A549 (cell line): ENCODE measurements around the gene EAPP. TPM values are rescaled to one million over a fixed set of nuclear protein-coding genes. Genes with fewer than 3 reads are reported as not detected.
"Not testable (repeated sequence)": the region's sequence is repeated elsewhere in the genome, so short reads cannot be mapped to it uniquely, and the experiment has no call there.

Source experiments
- ATAC-seq, 2 experiments: fragments of 200-7000 bp in 1 of 2; fragments of >200 bp in 1 of 2; cut with Nextera tagmentation in 1 of 2; cut with Tn5 transposase in 1 of 2; 3 replicates each; pipeline versions ENCODE4 v1.8.0 to v1.9.1; 2018 to 2020; ENCODE audit warnings: mild to moderate bottlenecking in 1 of 2, moderate library complexity in 1 of 2
- CTCF ChIA-PET: fragments of 300-600 bp; sonication (Branson Sonifier 250); formaldehyde crosslinking; extraction: SDS; loops from one replicate; lab custom pipeline; 2021; ENCODE audit warnings: antibody characterized with exemption, inconsistent platforms; lab: Yijun Ruan, JAX
- POLR2A ChIA-PET: fragments of 350-600 bp; formaldehyde crosslinking; extraction: SDS; loops from one replicate; lab custom pipeline; 2021; ENCODE audit warnings: antibody characterized with exemption, inconsistent platforms; lab: Yijun Ruan, JAX
- DNase-seq, 2 experiments: peaks; one replicate each; pipeline versions ENCODE4 v3.0.0 to v3.0.0-alpha.2; 2011 to 2016; ENCODE audit warnings: low read depth in 1 of 2, low spot score in 1 of 2
- FAIRE-seq: peaks from 2 replicates; lab custom pipeline; 2011; peaks lifted over from hg19 to GRCh38; lab: Jason Lieb, UNC
- H3K27ac ChIP-seq, 2 experiments: fragments of >200 bp; sonication (Bioruptor Twin); formaldehyde crosslinking; 3 replicates each; pipeline ENCODE4 v1.5.1; 2016 to 2017
- H3K4me1 ChIP-seq: fragments of >200 bp; sonication (Bioruptor Twin); formaldehyde crosslinking; 3 replicates; pipeline ENCODE4 v1.6.1; 2016
- H3K4me2 ChIP-seq: fragments of >200 bp; sonication (Bioruptor Twin); formaldehyde crosslinking; 3 replicates; pipeline ENCODE4 v1.6.1; 2016
- H3K4me3 ChIP-seq: fragments of >200 bp; sonication (Bioruptor Twin); formaldehyde crosslinking; 3 replicates; pipeline ENCODE4 v1.5.1; 2016
- H3K9me3 ChIP-seq: fragments of >200 bp; sonication (Bioruptor Twin); formaldehyde crosslinking; 3 replicates; pipeline ENCODE4 v1.6.1; 2016
- CEBPB ChIP-seq, 2 experiments: fragments of >200 bp in 1 of 2; sonication (Bioruptor Twin) in 1 of 2; formaldehyde crosslinking in 1 of 2; IDR thresholded peaks; 2 replicates each; pipeline ENCODE4 v1.6.1; 2012 to 2016
- CHD4 ChIP-seq: fragments of 200-600 bp; sonication (generic); IDR thresholded peaks from 2 replicates; pipeline ENCODE4 v1.6.1; 2016; ENCODE audit warnings: antibody characterized with exemption, mild to moderate bottlenecking, borderline replicate concordance
- EHMT2 ChIP-seq: fragments of 200-600 bp; sonication (generic); IDR thresholded peaks from 2 replicates; pipeline ENCODE4 v1.6.1; 2016; ENCODE audit warnings: antibody characterized with exemption, low read depth, mild to moderate bottlenecking, moderate library complexity
- FOSB ChIP-seq: fragments of 250-450 bp; sonication (Bioruptor Pico); IDR thresholded peaks from 2 replicates; pipeline ENCODE4 v1.5.0; 2020; ENCODE audit warnings: mild to moderate bottlenecking, moderate library complexity
- HDAC2 ChIP-seq: fragments of 200-600 bp; sonication (generic); IDR thresholded peaks from 2 replicates; pipeline ENCODE4 v1.6.1; 2016
- MAFK ChIP-seq: fragments of 450-650 bp; IDR thresholded peaks from 2 replicates; pipeline ENCODE4 v1.6.1; 2014; ENCODE audit not compliant: partially characterized antibody
- MYC ChIP-seq: IDR thresholded peaks from 2 replicates; pipeline ENCODE4 v1.6.1; 2012; ENCODE audit warnings: mild to moderate bottlenecking, inconsistent platforms, low read length, improper control_type of control experiment, borderline replicate concordance
- NPAS2 ChIP-seq: fragments of 250-450 bp; sonication (Bioruptor Pico); IDR thresholded peaks from 2 replicates; pipeline ENCODE4 v1.8.0; 2022; ENCODE audit warnings: mild to moderate bottlenecking, moderate library complexity, borderline replicate concordance
- RAD21 ChIP-seq, 2 experiments: fragments of >200 bp in 1 of 2; sonication (Bioruptor Twin) in 1 of 2; formaldehyde crosslinking in 1 of 2; IDR thresholded peaks in 1 of 2; conservative IDR thresholded peaks in 1 of 2; 2 replicates in 1 of 2; 3 replicates in 1 of 2; pipeline ENCODE4 v1.6.1; 2012 to 2018; ENCODE audit warnings: inconsistent platforms in 1 of 2
- RCOR1 ChIP-seq: fragments of 150-350 bp; IDR thresholded peaks from 2 replicates; pipeline ENCODE4 v1.6.1; 2014; ENCODE audit warnings: antibody characterized with exemption, low read length, low read depth
- SMC3 ChIP-seq: fragments of >200 bp; sonication (Bioruptor Twin); formaldehyde crosslinking; IDR thresholded peaks from 3 replicates; pipeline ENCODE4 v1.6.1; 2018; ENCODE audit warnings: inconsistent platforms
- TFCP2L1 ChIP-seq: fragments of 250-450 bp; sonication (Bioruptor Pico); IDR thresholded peaks from 2 replicates; pipeline ENCODE4 v1.5.0; 2021; ENCODE audit warnings: mild to moderate bottlenecking
- ZC3H11A ChIP-seq: fragments of 450-650 bp; IDR thresholded peaks from 2 replicates; pipeline ENCODE4 v1.6.1; 2014; ENCODE audit warnings: antibody characterized with exemption, mild to moderate bottlenecking
- ZFP36 ChIP-seq: fragments of 450-650 bp; IDR thresholded peaks from 2 replicates; pipeline ENCODE4 v1.6.1; 2014; ENCODE audit warnings: borderline replicate concordance; ENCODE audit not compliant: partially characterized antibody
- ZSCAN20 ChIP-seq: fragments of 250-450 bp; sonication (Bioruptor Pico); IDR thresholded peaks from 2 replicates; pipeline ENCODE4 v1.8.0; 2022; ENCODE audit warnings: mild to moderate bottlenecking, moderate library complexity
- WGBS: methylation state at CpG from one replicate; pipeline ENCODE4 v1.1.6; 2017; ENCODE audit errors: missing lambda C conversion rate; 5-methylcytosine and 5-hydroxymethylcytosine counted together
- polyA plus RNA-seq, 4 experiments: library from polyadenylated mRNA; depleted of rRNA in 3 of 4; stranded (reverse); fragments of >200 nt; fragmentation: RNase III in 1 of 4; extraction: RNeasy Plus Mini Kit Qiagen cat#74134 plus additional on column Dnase treatment in 1 of 4; gene quantifications; 2 replicates in 3 of 4; 3 replicates in 1 of 4; pipeline ENCODE4 v1.2.3, GENCODE V29; 2011 to 2017
- TF ChIP-seq, protein P1 (sequence below): IDR thresholded peaks from 2 replicates; pipeline ENCODE4 v1.6.1; 2012; ENCODE audit warnings: low read depth, borderline replicate concordance
- TF ChIP-seq, protein P2 (sequence below): fragments of >200 bp; sonication (Bioruptor Twin); formaldehyde crosslinking; IDR thresholded peaks from 3 replicates; pipeline ENCODE4 v1.6.1; 2016
- TF ChIP-seq, protein P3 (sequence below): fragments of >200 bp; sonication (Bioruptor Twin); formaldehyde crosslinking; IDR thresholded peaks from 2 replicates; pipeline ENCODE4 v1.6.1; 2016
- TF ChIP-seq, protein P4 (sequence below): fragments of 150-350 bp; IDR thresholded peaks from 2 replicates; pipeline ENCODE4 v1.6.1; 2014; ENCODE audit warnings: low read depth, mild to moderate bottlenecking, low read length
- TF ChIP-seq, protein P5 (sequence below): fragments of >200 bp; sonication (Bioruptor Twin); formaldehyde crosslinking; IDR thresholded peaks from 3 replicates; pipeline ENCODE4 v1.5.1; 2016

The EAPP gene
- polyA plus RNA-seq, 2 of the 4 experiments (the other 2 are of a cell fraction): 44.6 to 93.0 TPM

DNA sequence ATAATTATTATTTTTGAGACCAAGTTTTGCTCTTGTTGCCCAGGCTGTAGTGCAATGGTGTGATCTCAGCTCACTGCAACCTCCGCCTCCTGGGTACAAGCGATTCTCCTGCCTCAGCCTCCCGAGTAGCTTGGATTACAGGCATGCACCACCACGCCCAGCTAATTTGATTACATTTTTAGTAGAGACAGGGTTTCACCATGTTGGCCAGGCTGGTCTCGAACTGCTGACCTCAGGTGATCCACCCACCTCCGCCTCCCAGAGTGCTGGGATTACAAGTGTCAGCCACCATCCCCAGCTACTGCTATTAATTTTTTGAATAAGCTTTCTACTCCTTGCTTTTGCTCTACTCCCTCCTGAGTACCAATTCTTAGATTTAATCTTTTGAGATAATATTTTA lies 18.4 kb downstream of the EAPP start:
- not testable (repeated sequence) for H3K4me2 ChIP-seq, H3K9me3 ChIP-seq, H3K4me3 ChIP-seq, H3K4me1 ChIP-seq, H3K27ac ChIP-seq, FAIRE-seq, DNase-seq, ATAC-seq
- 90% methylated on average over 6 of the region's 6 CpGs for WGBS
- ChIA-PET CTCF (interaction anchor here (0.8 kb wide), 2 partner anchors 23 to 193 kb away, joined by 3 read pairs; no protein-coding TSS in a partner anchor), POLR2A (interaction anchor here (1.1 kb wide), 1 partner anchor 10 kb away, joined by 5 read pairs; no protein-coding TSS in a partner anchor)

DNA sequence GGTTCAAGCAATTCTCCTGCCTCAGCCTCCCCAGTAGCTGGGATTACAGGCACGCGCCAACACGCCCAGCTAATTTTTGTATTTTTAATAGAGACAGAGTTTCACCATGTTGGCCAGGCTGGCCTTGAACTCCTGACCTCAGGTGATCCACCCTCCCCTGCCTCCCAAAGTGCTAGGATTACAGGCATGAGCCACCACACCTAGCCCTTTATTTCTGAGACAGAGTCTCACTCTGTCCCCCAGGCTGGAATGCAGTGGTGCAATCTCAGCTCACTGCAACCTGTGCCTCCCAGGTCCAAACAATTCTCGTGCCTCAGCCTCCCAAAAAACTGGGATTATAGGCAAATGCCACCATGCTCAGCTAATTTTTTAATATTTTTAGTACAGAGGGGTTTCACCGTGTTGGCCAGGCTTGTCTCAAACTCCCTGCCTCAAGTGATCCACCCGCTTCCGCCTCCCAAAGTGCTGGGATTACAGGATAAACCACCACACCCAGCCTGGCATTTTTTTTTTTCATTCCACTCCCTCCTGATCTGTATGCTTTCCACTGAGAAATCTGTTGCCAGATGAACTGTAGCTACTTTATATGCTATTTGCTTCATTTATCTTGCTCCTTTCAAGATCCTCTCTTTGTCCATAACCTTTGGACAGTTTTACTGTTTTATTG lies 19.1 kb downstream of the EAPP start:
- not testable (repeated sequence) for H3K9me3 ChIP-seq, H3K4me2 ChIP-seq, ATAC-seq, H3K4me1 ChIP-seq, H3K27ac ChIP-seq, FAIRE-seq, H3K4me3 ChIP-seq, DNase-seq
- 93% methylated on average over 7 of the region's 7 CpGs for WGBS
- ChIA-PET POLR2A (interaction anchor here (1.1 kb wide), 1 partner anchor 9 kb away, joined by 5 read pairs; no protein-coding TSS in a partner anchor), CTCF (interaction anchor here (0.8 to 0.9 kb wide), 3 partner anchors 17 to 192 kb away, joined by 3 to 6 read pairs (median 3); no protein-coding TSS in a partner anchor)

DNA sequence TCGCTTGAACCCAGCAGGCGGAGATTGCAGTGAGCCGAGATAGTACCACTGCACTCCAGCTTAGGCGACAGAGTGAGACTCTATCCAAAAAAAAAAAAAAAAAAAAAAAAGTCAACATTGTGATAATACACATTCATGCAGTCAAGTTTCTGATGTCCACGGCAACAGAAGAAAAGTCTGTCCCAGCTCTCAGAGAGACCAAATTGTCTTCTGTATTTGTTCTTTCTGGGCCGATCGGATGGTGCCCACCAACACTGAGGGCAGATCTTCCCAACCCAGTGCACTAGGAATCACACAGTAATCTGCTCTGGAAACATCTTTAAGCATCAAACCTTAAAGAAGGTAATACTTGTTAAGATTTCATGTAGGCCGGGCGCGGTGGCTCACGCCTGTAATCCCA lies 31.6 kb downstream of the EAPP start:
- no peak overlapping the region for H3K27ac ChIP-seq
- no peak overlapping the region for H3K4me2 ChIP-seq
- 91% methylated on average over 11 of the region's 11 CpGs for WGBS
- no peaks in the 10 kb centered on the region; the same call in 2 of the 3 replicates for H3K4me1 ChIP-seq
- TF ChIP-seq MAFK (no peak), ZFP36 (no peak), RAD21 (conservative IDR thresholded peaks at IDR 0.05 in 1 of 2, IDR thresholded peaks at IDR 0.05 in 1 of 2) (no peak), CHD4 (no peak), NPAS2 (CRISPR knock-in tag) (no peak)
- TF ChIP-seq, protein P1, sequence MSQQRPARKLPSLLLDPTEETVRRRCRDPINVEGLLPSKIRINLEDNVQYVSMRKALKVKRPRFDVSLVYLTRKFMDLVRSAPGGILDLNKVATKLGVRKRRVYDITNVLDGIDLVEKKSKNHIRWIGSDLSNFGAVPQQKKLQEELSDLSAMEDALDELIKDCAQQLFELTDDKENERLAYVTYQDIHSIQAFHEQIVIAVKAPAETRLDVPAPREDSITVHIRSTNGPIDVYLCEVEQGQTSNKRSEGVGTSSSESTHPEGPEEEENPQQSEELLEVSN: no peak
- ATAC-seq (no peak), FAIRE-seq (no peak), DNase-seq (no peak)
- no peak overlapping the region for H3K4me3 ChIP-seq
- CTCF ChIA-PET: interaction anchor here (0.6 to 1.7 kb wide), 2 partner anchors 9 kb away, joined by 3 to 5 read pairs; no protein-coding TSS in a partner anchor
- POLR2A ChIA-PET: interaction anchor here (0.6 kb wide), 1 partner anchor 394 kb away, joined by 7 read pairs; no protein-coding TSS in a partner anchor
- H3K9me3 ChIP-seq: no peaks in the 10 kb centered on the region

DNA sequence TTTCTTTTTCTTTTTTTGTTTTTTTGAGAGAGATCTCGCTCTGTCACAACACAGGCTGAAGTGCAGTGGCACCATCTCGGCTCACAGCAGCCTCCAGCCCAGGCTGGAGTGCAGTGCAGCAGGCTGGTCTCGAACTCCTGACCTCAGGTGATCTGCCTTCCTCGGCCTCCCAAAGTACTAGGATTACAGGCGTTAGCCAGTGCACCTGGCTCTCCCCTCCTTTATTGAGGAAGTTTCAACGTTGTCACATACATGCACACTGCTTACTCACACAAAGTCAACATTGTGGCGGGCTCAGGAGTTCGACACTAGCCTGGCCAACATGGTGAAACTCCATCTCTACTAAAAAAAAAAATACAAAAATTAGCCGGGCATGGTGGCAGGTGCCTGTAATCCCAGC lies 32.0 kb downstream of the EAPP start:
- DNase-seq (no peak), FAIRE-seq (no peak), ATAC-seq (no peak)
- ChIA-PET CTCF (interaction anchor here (0.6 to 1.7 kb wide), 2 partner anchors 9 kb away, joined by 3 to 5 read pairs; no protein-coding TSS in a partner anchor), POLR2A (interaction anchor here (0.6 to 0.7 kb wide), 2 partner anchors 394 to 652 kb away, joined by 7 to 9 read pairs; no protein-coding TSS in a partner anchor)
- no peak overlapping the region for H3K4me2 ChIP-seq
- WGBS: 52% methylated on average over 9 of the region's 9 CpGs
- H3K9me3 ChIP-seq: no peaks in the 10 kb centered on the region
- no peak overlapping the region for H3K4me3 ChIP-seq
- TF ChIP-seq, protein P2, sequence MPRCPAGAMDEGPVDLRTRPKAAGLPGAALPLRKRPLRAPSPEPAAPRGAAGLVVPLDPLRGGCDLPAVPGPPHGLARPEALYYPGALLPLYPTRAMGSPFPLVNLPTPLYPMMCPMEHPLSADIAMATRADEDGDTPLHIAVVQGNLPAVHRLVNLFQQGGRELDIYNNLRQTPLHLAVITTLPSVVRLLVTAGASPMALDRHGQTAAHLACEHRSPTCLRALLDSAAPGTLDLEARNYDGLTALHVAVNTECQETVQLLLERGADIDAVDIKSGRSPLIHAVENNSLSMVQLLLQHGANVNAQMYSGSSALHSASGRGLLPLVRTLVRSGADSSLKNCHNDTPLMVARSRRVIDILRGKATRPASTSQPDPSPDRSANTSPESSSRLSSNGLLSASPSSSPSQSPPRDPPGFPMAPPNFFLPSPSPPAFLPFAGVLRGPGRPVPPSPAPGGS: no peak
- no peak for TF ChIP-seq ZC3H11A
- no peak for TF ChIP-seq FOSB (CRISPR knock-in tag)
- no peak for TF ChIP-seq ZSCAN20 (CRISPR knock-in tag)
- TF ChIP-seq MYC: no peak
- TF ChIP-seq, protein P3, sequence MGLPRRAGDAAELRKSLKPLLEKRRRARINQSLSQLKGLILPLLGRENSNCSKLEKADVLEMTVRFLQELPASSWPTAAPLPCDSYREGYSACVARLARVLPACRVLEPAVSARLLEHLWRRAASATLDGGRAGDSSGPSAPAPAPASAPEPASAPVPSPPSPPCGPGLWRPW: no peak
- TF ChIP-seq, protein P4, sequence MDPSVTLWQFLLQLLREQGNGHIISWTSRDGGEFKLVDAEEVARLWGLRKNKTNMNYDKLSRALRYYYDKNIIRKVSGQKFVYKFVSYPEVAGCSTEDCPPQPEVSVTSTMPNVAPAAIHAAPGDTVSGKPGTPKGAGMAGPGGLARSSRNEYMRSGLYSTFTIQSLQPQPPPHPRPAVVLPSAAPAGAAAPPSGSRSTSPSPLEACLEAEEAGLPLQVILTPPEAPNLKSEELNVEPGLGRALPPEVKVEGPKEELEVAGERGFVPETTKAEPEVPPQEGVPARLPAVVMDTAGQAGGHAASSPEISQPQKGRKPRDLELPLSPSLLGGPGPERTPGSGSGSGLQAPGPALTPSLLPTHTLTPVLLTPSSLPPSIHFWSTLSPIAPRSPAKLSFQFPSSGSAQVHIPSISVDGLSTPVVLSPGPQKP: no peak
- TF ChIP-seq TFCP2L1 (CRISPR knock-in tag): no peak
- TF ChIP-seq CHD4: no peak
- TF ChIP-seq EHMT2: no peak
- no peak for TF ChIP-seq RCOR1
- TF ChIP-seq SMC3: no peak
- TF ChIP-seq CEBPB (IDR thresholded peaks at IDR 0.05): no peak
- no peak for TF ChIP-seq HDAC2
- TF ChIP-seq, protein P5, sequence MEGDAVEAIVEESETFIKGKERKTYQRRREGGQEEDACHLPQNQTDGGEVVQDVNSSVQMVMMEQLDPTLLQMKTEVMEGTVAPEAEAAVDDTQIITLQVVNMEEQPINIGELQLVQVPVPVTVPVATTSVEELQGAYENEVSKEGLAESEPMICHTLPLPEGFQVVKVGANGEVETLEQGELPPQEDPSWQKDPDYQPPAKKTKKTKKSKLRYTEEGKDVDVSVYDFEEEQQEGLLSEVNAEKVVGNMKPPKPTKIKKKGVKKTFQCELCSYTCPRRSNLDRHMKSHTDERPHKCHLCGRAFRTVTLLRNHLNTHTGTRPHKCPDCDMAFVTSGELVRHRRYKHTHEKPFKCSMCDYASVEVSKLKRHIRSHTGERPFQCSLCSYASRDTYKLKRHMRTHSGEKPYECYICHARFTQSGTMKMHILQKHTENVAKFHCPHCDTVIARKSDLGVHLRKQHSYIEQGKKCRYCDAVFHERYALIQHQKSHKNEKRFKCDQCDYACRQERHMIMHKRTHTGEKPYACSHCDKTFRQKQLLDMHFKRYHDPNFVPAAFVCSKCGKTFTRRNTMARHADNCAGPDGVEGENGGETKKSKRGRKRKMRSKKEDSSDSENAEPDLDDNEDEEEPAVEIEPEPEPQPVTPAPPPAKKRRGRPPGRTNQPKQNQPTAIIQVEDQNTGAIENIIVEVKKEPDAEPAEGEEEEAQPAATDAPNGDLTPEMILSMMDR: no peak
- H3K27ac ChIP-seq: no peak overlapping the region
- peaks cover 2% of the 10 kb centered on the region for H3K4me1 ChIP-seq

DNA sequence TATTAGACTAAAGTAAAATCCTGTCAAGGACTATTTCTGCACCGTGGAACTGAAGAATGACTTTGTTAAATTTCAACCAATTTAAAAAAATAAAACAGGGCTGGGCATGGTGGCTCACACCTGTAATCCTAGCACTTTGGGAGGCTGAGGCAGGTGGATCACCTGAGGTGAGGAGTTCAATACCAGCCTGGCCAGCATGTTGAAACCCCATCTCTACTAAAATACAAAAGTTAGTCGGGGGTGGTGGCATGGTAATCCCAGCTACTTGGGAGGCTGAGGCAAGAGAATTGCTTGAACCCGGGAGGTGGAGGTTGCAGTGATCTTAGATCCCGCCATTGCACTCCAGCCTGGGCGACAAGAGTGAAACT lies 34.4 kb downstream of the EAPP start:
- DNase-seq, H3K4me3 ChIP-seq, H3K4me2 ChIP-seq, H3K27ac ChIP-seq, FAIRE-seq, ATAC-seq, H3K9me3 ChIP-seq, CTCF ChIA-PET, POLR2A ChIA-PET: not testable (repeated sequence)
- WGBS: 85% methylated on average over 5 of the region's 5 CpGs
- peaks cover 13% of the 10 kb centered on the region for H3K4me1 ChIP-seq
